Esophagus squamous epithelium (tissue), 4 donors: ENCODE data around the gene APEX2.

Experiments
- POLR2A ChIP-seq, 4 donors: fragments of 450-650 bp; IDR thresholded peaks; one replicate each; pipeline ENCODE4 v1.6.1; 2017; ENCODE audit warnings: antibody characterized with exemption in 4 of 4, mild to moderate bottlenecking in 4 of 4, moderate library complexity in 3 of 4
- TF ChIP-seq, protein P1 (sequence below), 6 experiments: fragments of 450-650 bp in 4 of 6; fragments of 200-600 bp in 2 of 6; sonication (generic) in 2 of 6; IDR thresholded peaks; one replicate each; pipeline ENCODE4 v1.5.1; 2016 to 2019; ENCODE audit warnings: antibody characterized with exemption in 6 of 6, mild to moderate bottlenecking in 4 of 6, moderate library complexity in 4 of 6

DNA sequence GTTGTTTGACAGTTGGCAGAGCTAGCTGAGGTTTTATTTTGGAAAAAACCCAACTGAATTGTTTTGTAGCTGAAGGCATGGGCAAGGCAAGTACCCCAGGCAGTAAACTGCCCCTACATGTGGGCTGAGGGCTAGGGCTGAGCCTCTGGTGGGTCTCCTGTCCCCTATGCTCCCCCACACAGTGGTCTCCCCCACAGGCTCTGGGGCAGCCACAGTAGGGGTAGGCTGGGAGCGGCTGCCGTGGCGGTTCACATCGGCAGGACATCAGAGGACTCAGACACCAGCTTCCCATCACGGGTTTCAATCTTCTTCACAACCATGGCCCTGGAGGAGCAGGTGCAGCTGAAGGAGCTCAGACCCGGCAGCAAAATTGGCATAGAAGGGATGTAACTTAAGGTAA, 41.4 kb downstream of the APEX2 start:
- TF ChIP-seq, protein P1, sequence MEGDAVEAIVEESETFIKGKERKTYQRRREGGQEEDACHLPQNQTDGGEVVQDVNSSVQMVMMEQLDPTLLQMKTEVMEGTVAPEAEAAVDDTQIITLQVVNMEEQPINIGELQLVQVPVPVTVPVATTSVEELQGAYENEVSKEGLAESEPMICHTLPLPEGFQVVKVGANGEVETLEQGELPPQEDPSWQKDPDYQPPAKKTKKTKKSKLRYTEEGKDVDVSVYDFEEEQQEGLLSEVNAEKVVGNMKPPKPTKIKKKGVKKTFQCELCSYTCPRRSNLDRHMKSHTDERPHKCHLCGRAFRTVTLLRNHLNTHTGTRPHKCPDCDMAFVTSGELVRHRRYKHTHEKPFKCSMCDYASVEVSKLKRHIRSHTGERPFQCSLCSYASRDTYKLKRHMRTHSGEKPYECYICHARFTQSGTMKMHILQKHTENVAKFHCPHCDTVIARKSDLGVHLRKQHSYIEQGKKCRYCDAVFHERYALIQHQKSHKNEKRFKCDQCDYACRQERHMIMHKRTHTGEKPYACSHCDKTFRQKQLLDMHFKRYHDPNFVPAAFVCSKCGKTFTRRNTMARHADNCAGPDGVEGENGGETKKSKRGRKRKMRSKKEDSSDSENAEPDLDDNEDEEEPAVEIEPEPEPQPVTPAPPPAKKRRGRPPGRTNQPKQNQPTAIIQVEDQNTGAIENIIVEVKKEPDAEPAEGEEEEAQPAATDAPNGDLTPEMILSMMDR (IDR thresholded peaks at IDR 0.05) = no peak
- TF ChIP-seq POLR2A (IDR thresholded peaks at IDR 0.05) = no peak
